HG03521 (cell line): ENCODE data around the gene SPECC1.
"Not testable (repeated sequence)": the region's sequence is repeated elsewhere in the genome, so short reads cannot be mapped to it uniquely, and the experiment has no call there.

Experiments used
- ATAC-seq: cut with Tn5 transposase; IDR thresholded peaks from one replicate; pipeline ENCODE4 v1.9.1; 2021; ENCODE audit warnings: mild to moderate bottlenecking, moderate library complexity; ENCODE audit not compliant: unreplicated experiment

SPECC1 gene

GRCh38 chr17:20263115-20263433 is 253.9 kb downstream of the SPECC1 start:
- not testable (repeated sequence) for ATAC-seq

- ATAC-seq, result no peak
Observed at GRCh38 chr17:20263595-20263994, 254.4 kb downstream of the SPECC1 start.

- no peak for ATAC-seq
Observed at GRCh38 chr17:20264996-20265395, 255.8 kb downstream of the SPECC1 start.

- ATAC-seq, result no peak
Observed at GRCh38 chr17:20266806-20267458, 257.8 kb downstream of the SPECC1 start.

- ATAC-seq, result no peak
Observed at GRCh38 chr17:20267459-20267842, 258.3 kb downstream of the SPECC1 start.

- ATAC-seq, result no peak
Observed at GRCh38 chr17:20270369-20270768, 261.2 kb downstream of the SPECC1 start.

GRCh38 chr17:20271011-20271610 is 262.0 kb downstream of the SPECC1 start:
- ATAC-seq, result no peak

GRCh38 chr17:20273741-20274500 is 264.8 kb downstream of the SPECC1 start:
- no peak for ATAC-seq

GRCh38 chr17:20275653-20276052 is 266.5 kb downstream of the SPECC1 start:
- no peak for ATAC-seq

GRCh38 chr17:20276421-20276820 is 267.3 kb downstream of the SPECC1 start:
- no peak for ATAC-seq

- no peak for ATAC-seq
Observed at GRCh38 chr17:20278805-20279204, 269.6 kb downstream of the SPECC1 start.

- ATAC-seq, result no peak
Observed at GRCh38 chr17:20279631-20280030, 270.5 kb downstream of the SPECC1 start.

GRCh38 chr17:20280051-20280450 is 270.9 kb downstream of the SPECC1 start:
- ATAC-seq, result no peak

- ATAC-seq, result no peak
Observed at GRCh38 chr17:20280851-20281250, 271.7 kb downstream of the SPECC1 start.

GRCh38 chr17:20281860-20282259 is 272.7 kb downstream of the SPECC1 start:
- no peak for ATAC-seq

GRCh38 chr17:20282526-20283308 is 273.6 kb downstream of the SPECC1 start:
- ATAC-seq, result no peak

GRCh38 chr17:20284022-20284421 is 274.9 kb downstream of the SPECC1 start:
- ATAC-seq, result no peak

- no peak for ATAC-seq
Observed at GRCh38 chr17:20284570-20285295, 275.6 kb downstream of the SPECC1 start.

- ATAC-seq, result no peak
Observed at GRCh38 chr17:20289984-20290383, 280.8 kb downstream of the SPECC1 start.

- no peak for ATAC-seq
Observed at GRCh38 chr17:20291853-20292252, 282.7 kb downstream of the SPECC1 start.

- ATAC-seq, result no peak
Observed at GRCh38 chr17:20293501-20293900, 284.3 kb downstream of the SPECC1 start.
